Measurements from ENCODE around the gene PLOD3. TPM values are rescaled to one million over a fixed set of nuclear protein-coding genes. Genes with fewer than 3 reads are reported as not detected.

PLOD3 gene
- total and polyA plus RNA-seq, 9 of the 15 experiments (the other 6 are each of a cell fraction or from before 2014, with no cell fraction given), result 2.8 to 101 (median 30.9) TPM

DNA sequence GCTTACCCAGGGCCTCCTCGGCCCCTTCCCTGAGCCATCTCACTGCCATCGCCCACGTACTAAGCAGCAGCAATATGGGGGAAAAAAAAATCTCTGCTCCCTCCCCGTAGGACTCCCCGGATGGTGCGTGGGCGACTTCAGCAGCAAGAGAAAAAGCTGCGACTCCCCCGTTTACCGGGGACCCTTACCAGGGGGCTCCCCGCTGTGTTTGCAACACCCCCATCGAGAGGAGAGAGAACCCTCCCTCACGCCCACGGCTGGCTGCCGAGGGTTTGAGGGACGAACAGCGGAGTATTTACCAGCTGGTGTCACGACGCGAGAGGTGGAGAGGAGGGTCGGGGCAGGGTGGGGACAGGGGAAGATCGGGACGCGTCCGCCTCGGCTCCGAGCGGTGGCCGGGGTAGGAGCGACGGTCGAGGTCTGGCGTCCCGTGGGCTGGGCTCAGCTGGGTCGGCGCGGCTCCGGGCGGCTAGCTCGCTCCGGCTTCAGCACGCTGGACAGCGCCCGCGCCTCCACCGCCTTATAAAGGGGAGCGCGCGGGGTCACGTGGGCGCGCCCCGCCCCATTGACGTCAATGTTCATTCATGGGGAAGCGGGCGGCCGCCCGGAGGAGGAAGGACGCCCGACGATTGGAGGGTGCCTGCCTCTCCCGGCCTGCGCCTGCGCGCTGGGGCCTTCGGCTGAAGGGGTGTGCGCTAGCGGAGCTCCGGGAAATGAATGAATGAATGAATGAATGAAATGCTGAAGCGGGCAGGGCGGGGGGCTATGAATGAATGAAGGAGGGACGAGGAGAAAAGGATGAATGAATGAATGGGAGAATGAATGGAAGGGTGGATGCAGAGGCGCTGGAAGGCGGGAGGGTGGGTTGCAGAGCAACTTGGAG, 52.1 kb downstream of the PLOD3 start, which contains the start of gene VGF (continued):
- TF ChIP-seq, protein P1, sequence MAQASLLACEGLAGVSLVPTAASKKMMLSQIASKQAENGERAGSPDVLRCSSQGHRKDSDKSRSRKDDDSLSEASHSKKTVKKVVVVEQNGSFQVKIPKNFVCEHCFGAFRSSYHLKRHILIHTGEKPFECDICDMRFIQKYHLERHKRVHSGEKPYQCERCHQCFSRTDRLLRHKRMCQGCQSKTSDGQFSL (CRISPR knock-in tag; IDR thresholded peaks at IDR 0.05), result no peak; the same call in 1 of the 2 replicates
- TF ChIP-seq, protein P1 (tag; IDR thresholded peaks at IDR 0.05), result no peak
- peak; percentile 83; the same call in 1 of the 2 replicates for TF ChIP-seq ZNF584 (CRISPR knock-in tag; IDR thresholded peaks at IDR 0.05; ENCODE audit: low read depth)
- peak; percentile 70; the same call in 1 of the 2 replicates for TF ChIP-seq HDAC2 (IDR thresholded peaks at IDR 0.05)
- peak; percentile 53; the same call in 1 of the 2 replicates for TF ChIP-seq ZNF431 (CRISPR knock-in tag; IDR thresholded peaks at IDR 0.05)
- no peak for TF ChIP-seq ZKSCAN3 (CRISPR knock-in tag; IDR thresholded peaks at IDR 0.05)
- peak; percentile 49; the same call in 1 of the 2 replicates for TF ChIP-seq ZNF175 (CRISPR knock-in tag; IDR thresholded peaks at IDR 0.05; ENCODE audit: low read depth)
- no peak for TF ChIP-seq XRCC3 (IDR thresholded peaks at IDR 0.05)
- TF ChIP-seq GTF2F1 (IDR thresholded peaks at IDR 0.05; ENCODE audit: low read depth, low read length), result no peak
- no peak for TF ChIP-seq RUNX1 (IDR thresholded peaks at IDR 0.05; ENCODE audit: low read depth)
- TF ChIP-seq PHF21A (IDR thresholded peaks at IDR 0.05; ENCODE audit: borderline replicate concordance, low read depth), result peak; percentile 82; the same call in 1 of the 2 replicates
- TF ChIP-seq, protein P2, sequence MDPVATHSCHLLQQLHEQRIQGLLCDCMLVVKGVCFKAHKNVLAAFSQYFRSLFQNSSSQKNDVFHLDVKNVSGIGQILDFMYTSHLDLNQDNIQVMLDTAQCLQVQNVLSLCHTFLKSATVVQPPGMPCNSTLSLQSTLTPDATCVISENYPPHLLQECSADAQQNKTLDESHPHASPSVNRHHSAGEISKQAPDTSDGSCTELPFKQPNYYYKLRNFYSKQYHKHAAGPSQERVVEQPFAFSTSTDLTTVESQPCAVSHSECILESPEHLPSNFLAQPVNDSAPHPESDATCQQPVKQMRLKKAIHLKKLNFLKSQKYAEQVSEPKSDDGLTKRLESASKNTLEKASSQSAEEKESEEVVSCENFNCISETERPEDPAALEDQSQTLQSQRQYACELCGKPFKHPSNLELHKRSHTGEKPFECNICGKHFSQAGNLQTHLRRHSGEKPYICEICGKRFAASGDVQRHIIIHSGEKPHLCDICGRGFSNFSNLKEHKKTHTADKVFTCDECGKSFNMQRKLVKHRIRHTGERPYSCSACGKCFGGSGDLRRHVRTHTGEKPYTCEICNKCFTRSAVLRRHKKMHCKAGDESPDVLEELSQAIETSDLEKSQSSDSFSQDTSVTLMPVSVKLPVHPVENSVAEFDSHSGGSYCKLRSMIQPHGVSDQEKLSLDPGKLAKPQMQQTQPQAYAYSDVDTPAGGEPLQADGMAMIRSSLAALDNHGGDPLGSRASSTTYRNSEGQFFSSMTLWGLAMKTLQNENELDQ (CRISPR knock-in tag; IDR thresholded peaks at IDR 0.05; ENCODE audit: borderline replicate concordance), result peak; percentile 94; the same call in 1 of the 2 replicates
- TF ChIP-seq NELFE (IDR thresholded peaks at IDR 0.05; ENCODE audit: insufficient read depth, insufficient read length), result no peak
- peak; percentile 99 for TF ChIP-seq SIN3A (IDR thresholded peaks at IDR 0.05; ENCODE audit: borderline replicate concordance in 2 of 2, control insufficient read depth in 1 of 2, low read depth in 2 of 2, low read length in 2 of 2)
- TF ChIP-seq, protein P3, sequence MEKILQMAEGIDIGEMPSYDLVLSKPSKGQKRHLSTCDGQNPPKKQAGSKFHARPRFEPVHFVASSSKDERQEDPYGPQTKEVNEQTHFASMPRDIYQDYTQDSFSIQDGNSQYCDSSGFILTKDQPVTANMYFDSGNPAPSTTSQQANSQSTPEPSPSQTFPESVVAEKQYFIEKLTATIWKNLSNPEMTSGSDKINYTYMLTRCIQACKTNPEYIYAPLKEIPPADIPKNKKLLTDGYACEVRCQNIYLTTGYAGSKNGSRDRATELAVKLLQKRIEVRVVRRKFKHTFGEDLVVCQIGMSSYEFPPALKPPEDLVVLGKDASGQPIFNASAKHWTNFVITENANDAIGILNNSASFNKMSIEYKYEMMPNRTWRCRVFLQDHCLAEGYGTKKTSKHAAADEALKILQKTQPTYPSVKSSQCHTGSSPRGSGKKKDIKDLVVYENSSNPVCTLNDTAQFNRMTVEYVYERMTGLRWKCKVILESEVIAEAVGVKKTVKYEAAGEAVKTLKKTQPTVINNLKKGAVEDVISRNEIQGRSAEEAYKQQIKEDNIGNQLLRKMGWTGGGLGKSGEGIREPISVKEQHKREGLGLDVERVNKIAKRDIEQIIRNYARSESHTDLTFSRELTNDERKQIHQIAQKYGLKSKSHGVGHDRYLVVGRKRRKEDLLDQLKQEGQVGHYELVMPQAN (IDR thresholded peaks at IDR 0.05; ENCODE audit: borderline replicate concordance), result peak; percentile 46
- TF ChIP-seq, protein P4, sequence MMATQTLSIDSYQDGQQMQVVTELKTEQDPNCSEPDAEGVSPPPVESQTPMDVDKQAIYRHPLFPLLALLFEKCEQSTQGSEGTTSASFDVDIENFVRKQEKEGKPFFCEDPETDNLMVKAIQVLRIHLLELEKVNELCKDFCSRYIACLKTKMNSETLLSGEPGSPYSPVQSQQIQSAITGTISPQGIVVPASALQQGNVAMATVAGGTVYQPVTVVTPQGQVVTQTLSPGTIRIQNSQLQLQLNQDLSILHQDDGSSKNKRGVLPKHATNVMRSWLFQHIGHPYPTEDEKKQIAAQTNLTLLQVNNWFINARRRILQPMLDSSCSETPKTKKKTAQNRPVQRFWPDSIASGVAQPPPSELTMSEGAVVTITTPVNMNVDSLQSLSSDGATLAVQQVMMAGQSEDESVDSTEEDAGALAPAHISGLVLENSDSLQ (IDR thresholded peaks at IDR 0.05), result peak; percentile 56
- TF ChIP-seq, protein P5, sequence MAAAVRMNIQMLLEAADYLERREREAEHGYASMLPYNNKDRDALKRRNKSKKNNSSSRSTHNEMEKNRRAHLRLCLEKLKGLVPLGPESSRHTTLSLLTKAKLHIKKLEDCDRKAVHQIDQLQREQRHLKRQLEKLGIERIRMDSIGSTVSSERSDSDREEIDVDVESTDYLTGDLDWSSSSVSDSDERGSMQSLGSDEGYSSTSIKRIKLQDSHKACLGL (CRISPR knock-in tag; IDR thresholded peaks at IDR 0.05; ENCODE audit: borderline replicate concordance, poor library complexity, severe bottlenecking), result peak; percentile 57

Data from K562 (cell line).